ENCODE data around the gene SYT5. TPM values are rescaled to one million over a fixed set of nuclear protein-coding genes. Genes with fewer than 3 reads are reported as not detected.

Gene SYT5
- total and polyA plus RNA-seq, 9 of the 15 experiments (the other 6 are each of a cell fraction or from before 2014, with no cell fraction given) = 1.3 to 20.9 (median 8.8) TPM

DNA sequence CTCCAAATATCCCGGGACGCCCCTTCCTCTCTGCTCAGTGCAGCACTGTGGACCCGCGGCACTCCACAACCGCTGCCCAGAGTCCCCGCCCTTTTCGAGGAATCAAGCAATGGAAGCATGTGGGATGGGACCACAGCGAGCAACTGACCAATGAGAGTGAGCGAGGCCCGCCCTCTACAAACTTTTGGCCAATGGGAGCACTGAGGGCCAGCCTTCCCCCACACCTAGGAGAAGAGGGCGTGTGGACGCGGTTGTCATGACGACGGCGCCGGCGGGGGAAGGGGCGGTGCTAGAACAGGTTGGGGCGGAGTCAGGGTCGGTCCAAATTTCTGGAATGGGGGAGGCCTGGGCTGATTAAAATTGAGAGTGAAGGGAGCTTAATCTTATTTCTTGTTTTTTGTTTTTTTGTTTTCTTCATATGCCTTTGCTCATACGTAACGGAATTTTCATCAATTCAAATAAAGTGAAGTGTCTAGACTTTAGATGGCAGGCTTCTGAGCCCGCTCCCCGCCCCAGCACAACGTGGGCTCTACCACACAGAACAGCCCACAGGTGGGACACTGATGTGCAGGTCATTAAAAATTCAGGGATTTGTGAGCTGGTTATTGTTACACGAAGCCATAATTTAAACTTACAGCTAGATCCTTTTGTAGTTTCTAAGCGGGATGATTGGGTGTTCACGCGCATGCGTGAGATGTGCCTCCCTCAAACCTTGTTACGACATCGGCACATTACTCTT, 13.4 kb downstream of the SYT5 start, which contains the start of gene DNAAF3 (continued):
- TF ChIP-seq HINFP (tag; conservative IDR thresholded peaks at IDR 0.05; ENCODE audit: low read depth) (no peak), RFX7 (CRISPR knock-in tag; IDR thresholded peaks at IDR 0.05) (no peak), ZNF583 (CRISPR knock-in tag; IDR thresholded peaks at IDR 0.05) (0 out of 2 replicates have a peak, but pooled peaks have one; percentile 67), HBP1 (CRISPR knock-in tag; IDR thresholded peaks at IDR 0.05) (0 out of 2 replicates have a peak, but pooled peaks have one; percentile 34), SMAD2 (IDR thresholded peaks at IDR 0.05; ENCODE audit: low read depth, low read length) (no peak), CAMTA2 (CRISPR knock-in tag; conservative IDR thresholded peaks at IDR 0.05) (no peak), BRD9 (IDR thresholded peaks at IDR 0.05; ENCODE audit: low read depth, partially characterized antibody) (no peak), ZNF354B (CRISPR knock-in tag; IDR thresholded peaks at IDR 0.05) (no peak), CBFA2T2 (conservative IDR thresholded peaks at IDR 0.05) (no peak), ZNF395 (CRISPR knock-in tag; IDR thresholded peaks at IDR 0.05) (no peak), STAT5A (IDR thresholded peaks at IDR 0.05; ENCODE audit: borderline replicate concordance, low read length) (no peak; the same call in 1 of the 2 replicates), CLOCK (CRISPR knock-in tag; IDR thresholded peaks at IDR 0.05; ENCODE audit: borderline replicate concordance) (no peak), ZNF436 (CRISPR knock-in tag; IDR thresholded peaks at IDR 0.05) (peak; percentile 21; the same call in 1 of the 2 replicates), NFE2L1 (tag; IDR thresholded peaks at IDR 0.05; ENCODE audit: borderline replicate concordance, low read depth) (no peak)
- TF ChIP-seq, protein P1, sequence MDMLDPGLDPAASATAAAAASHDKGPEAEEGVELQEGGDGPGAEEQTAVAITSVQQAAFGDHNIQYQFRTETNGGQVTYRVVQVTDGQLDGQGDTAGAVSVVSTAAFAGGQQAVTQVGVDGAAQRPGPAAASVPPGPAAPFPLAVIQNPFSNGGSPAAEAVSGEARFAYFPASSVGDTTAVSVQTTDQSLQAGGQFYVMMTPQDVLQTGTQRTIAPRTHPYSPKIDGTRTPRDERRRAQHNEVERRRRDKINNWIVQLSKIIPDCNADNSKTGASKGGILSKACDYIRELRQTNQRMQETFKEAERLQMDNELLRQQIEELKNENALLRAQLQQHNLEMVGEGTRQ (CRISPR knock-in tag; IDR thresholded peaks at IDR 0.05) = no peak
- TF ChIP-seq, protein P2, sequence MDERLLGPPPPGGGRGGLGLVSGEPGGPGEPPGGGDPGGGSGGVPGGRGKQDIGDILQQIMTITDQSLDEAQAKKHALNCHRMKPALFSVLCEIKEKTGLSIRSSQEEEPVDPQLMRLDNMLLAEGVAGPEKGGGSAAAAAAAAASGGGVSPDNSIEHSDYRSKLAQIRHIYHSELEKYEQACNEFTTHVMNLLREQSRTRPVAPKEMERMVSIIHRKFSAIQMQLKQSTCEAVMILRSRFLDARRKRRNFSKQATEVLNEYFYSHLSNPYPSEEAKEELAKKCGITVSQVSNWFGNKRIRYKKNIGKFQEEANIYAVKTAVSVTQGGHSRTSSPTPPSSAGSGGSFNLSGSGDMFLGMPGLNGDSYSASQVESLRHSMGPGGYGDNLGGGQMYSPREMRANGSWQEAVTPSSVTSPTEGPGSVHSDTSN (CRISPR knock-in tag; IDR thresholded peaks at IDR 0.05; ENCODE audit: low read depth) = no peak
- TF ChIP-seq, protein P2 (tag; conservative IDR thresholded peaks at IDR 0.05; ENCODE audit: low read depth) = no peak
